ENCODE data around the gene DRAM2. TPM values are rescaled to one million over a fixed set of nuclear protein-coding genes. Genes with fewer than 3 reads are reported as not detected.
"Not testable (repeated sequence)": the region's sequence is repeated elsewhere in the genome, so short reads cannot be mapped to it uniquely, and the experiment has no call there.

The DRAM2 gene
- total RNA-seq, 1 donor from 2014 or later: 26.6 TPM

DNA sequence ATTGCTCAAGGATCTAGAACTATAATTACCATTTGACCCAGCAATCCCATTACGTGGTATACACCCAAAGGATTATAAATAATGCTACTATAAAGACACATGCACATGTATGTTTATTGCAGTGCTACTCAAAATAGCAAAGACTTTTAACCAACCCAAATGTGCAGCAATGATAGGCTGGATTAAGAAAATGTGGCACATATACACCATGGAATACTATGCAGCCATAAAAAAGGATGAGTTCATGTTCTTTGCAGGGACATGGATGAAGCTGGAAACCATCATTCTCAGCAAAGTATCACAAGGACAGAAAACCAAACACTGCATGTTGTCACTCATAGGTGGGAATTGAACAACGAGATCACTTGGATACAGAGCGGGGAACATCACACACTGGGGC, 44.5 kb downstream of the DRAM2 start:
- peaks cover 37% of the 10 kb centered on the region for H3K9me3 Mint-ChIP-seq
- H3K4me1 Mint-ChIP-seq (ENCODE audit: low read depth); H3K27ac Mint-ChIP-seq; intact Hi-C loops (cut with micrococcal nuclease); H3K36me3 Mint-ChIP-seq (ENCODE audit: low read depth); H3K27me3 Mint-ChIP-seq (ENCODE audit: insufficient read depth); DNase-seq (ENCODE audit: low spot score); H3K4me3 Mint-ChIP-seq: not testable (repeated sequence)

GRCh38 chr1:111089638-111090037, 50.3 kb downstream of the DRAM2 start:
- Mint-ChIP-seq H3K36me3 (ENCODE audit: low read depth) (no peaks in the 10 kb centered on the region), H3K9me3 (peaks cover 5% of the 10 kb centered on the region), H3K4me1 (ENCODE audit: low read depth) (no peaks in the 10 kb centered on the region), H3K4me3 (no peak overlapping the region), H3K27ac (no peak overlapping the region), H3K27me3 (ENCODE audit: insufficient read depth) (peaks cover 19% of the 10 kb centered on the region)
- intact Hi-C loops (cut with micrococcal nuclease): no loop called here
- DNase-seq (ENCODE audit: low spot score): no peak

GRCh38 chr1:111085676-111086075, 54.2 kb downstream of the DRAM2 start:
- Mint-ChIP-seq H3K9me3 (no peaks in the 10 kb centered on the region), H3K4me1 (ENCODE audit: low read depth) (no peaks in the 10 kb centered on the region), H3K36me3 (ENCODE audit: low read depth) (no peaks in the 10 kb centered on the region), H3K27ac (no peak overlapping the region), H3K4me3 (no peak overlapping the region), H3K27me3 (ENCODE audit: insufficient read depth) (peaks cover 19% of the 10 kb centered on the region)
- no peak for DNase-seq (ENCODE audit: low spot score)
- intact Hi-C loops (cut with micrococcal nuclease): no loop called here

- H3K36me3 Mint-ChIP-seq (ENCODE audit: low read depth): no peaks in the 10 kb centered on the region
- no peak overlapping the region for H3K27ac Mint-ChIP-seq
- H3K4me3 Mint-ChIP-seq: no peak overlapping the region
- no peak for DNase-seq (ENCODE audit: low spot score)
- H3K9me3 Mint-ChIP-seq: no peaks in the 10 kb centered on the region
- intact Hi-C loops (cut with micrococcal nuclease): no loop called here
- H3K4me1 Mint-ChIP-seq (ENCODE audit: low read depth): no peaks in the 10 kb centered on the region
- peaks cover 19% of the 10 kb centered on the region for H3K27me3 Mint-ChIP-seq (ENCODE audit: insufficient read depth)
Observed at GRCh38 chr1:111084999-111085398, 54.9 kb downstream of the DRAM2 start.

GRCh38 chr1:111082421-111083203, 57.3 kb downstream of the DRAM2 start:
- Mint-ChIP-seq H3K4me3 (no peak overlapping the region), H3K27me3 (ENCODE audit: insufficient read depth) (peaks cover 7% of the 10 kb centered on the region), H3K27ac (no peak overlapping the region), H3K36me3 (ENCODE audit: low read depth) (no peaks in the 10 kb centered on the region), H3K4me1 (ENCODE audit: low read depth) (no peaks in the 10 kb centered on the region), H3K9me3 (no peaks in the 10 kb centered on the region)
- intact Hi-C loops (cut with micrococcal nuclease): no loop called here
- DNase-seq (ENCODE audit: low spot score): no peak

- DNase-seq (ENCODE audit: low spot score); intact Hi-C loops (cut with micrococcal nuclease); H3K27me3 Mint-ChIP-seq (ENCODE audit: insufficient read depth): not testable (repeated sequence)
Observed at GRCh38 chr1:111079329-111079728, 60.6 kb downstream of the DRAM2 start.

DNA sequence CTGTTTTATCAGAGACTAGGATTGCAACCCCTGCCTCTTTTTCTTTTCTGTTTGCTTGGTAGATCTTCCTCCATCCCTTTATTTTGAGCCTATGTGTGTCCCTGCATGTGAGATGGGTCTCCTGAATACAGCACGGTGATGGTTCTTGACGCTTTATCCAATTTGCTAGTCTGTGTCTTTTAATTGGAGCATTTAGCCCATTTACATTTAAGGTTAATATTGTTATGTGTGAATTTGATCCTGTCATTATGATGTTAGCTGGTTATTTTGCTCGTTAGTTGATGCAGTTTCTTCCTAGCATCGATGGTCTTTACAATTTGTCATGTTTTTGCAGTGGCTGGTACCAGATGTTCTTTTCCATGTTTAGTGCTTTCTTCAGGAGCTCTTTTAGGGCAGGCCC, 62.6 kb downstream of the DRAM2 start:
- H3K4me3 Mint-ChIP-seq; H3K36me3 Mint-ChIP-seq (ENCODE audit: low read depth); intact Hi-C loops (cut with micrococcal nuclease); H3K9me3 Mint-ChIP-seq; DNase-seq (ENCODE audit: low spot score); H3K27me3 Mint-ChIP-seq (ENCODE audit: insufficient read depth); H3K4me1 Mint-ChIP-seq (ENCODE audit: low read depth); H3K27ac Mint-ChIP-seq: not testable (repeated sequence)

More at GRCh38 chr1:111079329-111079728, 60.6 kb downstream of the DRAM2 start:
- not testable (repeated sequence) for H3K4me3 Mint-ChIP-seq; H3K36me3 Mint-ChIP-seq (ENCODE audit: low read depth); H3K9me3 Mint-ChIP-seq; H3K4me1 Mint-ChIP-seq (ENCODE audit: low read depth); H3K27ac Mint-ChIP-seq

Other genes with a start within 250 kb of the DRAM2 start
- 13.8 and 14.8 TPM in 2 replicates for gene LRIF1, start 176.2 kb downstream of the DRAM2 start, total RNA-seq
- gene CEPT1, start 130 bp upstream of the DRAM2 start, total RNA-seq: 32.5 and 37.3 TPM in 2 replicates
- 205 and 206 TPM in 2 replicates for gene DENND2D, start 60.6 kb upstream of the DRAM2 start, total RNA-seq
- 2.8 and 4.0 TPM in 2 replicates for gene CHI3L2, start 87.6 kb upstream of the DRAM2 start, total RNA-seq
- not detected in 2 replicates for gene CHIA, start 150.8 kb upstream of the DRAM2 start, total RNA-seq